ENCODE results near the gene SHMT1. TPM values are rescaled to one million over a fixed set of nuclear protein-coding genes. Genes with fewer than 3 reads are reported as not detected.
A peak's percentile ranks its signal among the peaks of the same experiment; 100 is the strongest.
"Not testable (repeated sequence)": the region's sequence is repeated elsewhere in the genome, so short reads cannot be mapped to it uniquely, and the experiment has no call there.

Gene SHMT1
- total RNA-seq, 1 donor from 2014 or later, result 13.0 TPM

DNA sequence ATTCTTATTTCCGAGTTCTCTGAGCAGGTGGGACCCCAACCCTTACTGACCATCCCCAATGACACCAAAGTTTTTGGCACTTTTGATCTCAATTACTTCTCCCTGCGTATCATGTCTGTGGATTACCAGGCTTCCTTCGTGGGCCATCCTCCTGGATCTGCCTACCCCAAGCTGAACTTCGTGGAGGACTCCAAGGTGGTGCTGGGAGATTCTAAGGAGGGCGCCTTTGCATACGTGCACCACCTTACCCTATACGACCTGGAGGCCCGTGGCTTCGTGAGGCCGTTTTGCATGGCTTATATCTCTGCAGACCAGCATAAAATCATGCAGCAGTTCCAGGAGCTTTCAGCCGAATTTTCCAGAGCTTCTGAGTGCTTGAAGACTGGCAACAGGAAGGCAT, 47.4 kb downstream of the SHMT1 start:
- Histone ChIP-seq H3K36me3 (ENCODE audit: control insufficient read depth, insufficient read depth, low read length) (peaks cover 5% of the 10 kb centered on the region), H3K27me3 (ENCODE audit: control insufficient read depth, insufficient read depth, low read length) (no peaks in the 10 kb centered on the region), H3K4me3 (ENCODE audit: low read depth, low read length) (peak overlapping the region; percentile 78)
- DNase-seq (ENCODE audit: low read depth), result no peak
- TF ChIP-seq, protein P1, sequence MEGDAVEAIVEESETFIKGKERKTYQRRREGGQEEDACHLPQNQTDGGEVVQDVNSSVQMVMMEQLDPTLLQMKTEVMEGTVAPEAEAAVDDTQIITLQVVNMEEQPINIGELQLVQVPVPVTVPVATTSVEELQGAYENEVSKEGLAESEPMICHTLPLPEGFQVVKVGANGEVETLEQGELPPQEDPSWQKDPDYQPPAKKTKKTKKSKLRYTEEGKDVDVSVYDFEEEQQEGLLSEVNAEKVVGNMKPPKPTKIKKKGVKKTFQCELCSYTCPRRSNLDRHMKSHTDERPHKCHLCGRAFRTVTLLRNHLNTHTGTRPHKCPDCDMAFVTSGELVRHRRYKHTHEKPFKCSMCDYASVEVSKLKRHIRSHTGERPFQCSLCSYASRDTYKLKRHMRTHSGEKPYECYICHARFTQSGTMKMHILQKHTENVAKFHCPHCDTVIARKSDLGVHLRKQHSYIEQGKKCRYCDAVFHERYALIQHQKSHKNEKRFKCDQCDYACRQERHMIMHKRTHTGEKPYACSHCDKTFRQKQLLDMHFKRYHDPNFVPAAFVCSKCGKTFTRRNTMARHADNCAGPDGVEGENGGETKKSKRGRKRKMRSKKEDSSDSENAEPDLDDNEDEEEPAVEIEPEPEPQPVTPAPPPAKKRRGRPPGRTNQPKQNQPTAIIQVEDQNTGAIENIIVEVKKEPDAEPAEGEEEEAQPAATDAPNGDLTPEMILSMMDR (IDR thresholded peaks at IDR 0.05; ENCODE audit: insufficient read depth, low read length, poor library complexity, severe bottlenecking), result no peak

- Histone ChIP-seq H3K36me3 (ENCODE audit: control insufficient read depth, insufficient read depth, low read length) (peaks cover 5% of the 10 kb centered on the region), H3K27me3 (ENCODE audit: control insufficient read depth, insufficient read depth, low read length) (no peaks in the 10 kb centered on the region), H3K4me3 (ENCODE audit: low read depth, low read length) (peak overlapping the region; percentile 78)
- DNase-seq (ENCODE audit: low read depth), result no peak
- TF ChIP-seq, protein P1 (IDR thresholded peaks at IDR 0.05; ENCODE audit: insufficient read depth, low read length, poor library complexity, severe bottlenecking), result no peak
Observed at GRCh38 chr17:18315562-18315922, 47.8 kb downstream of the SHMT1 start.

- H3K4me3 ChIP-seq (ENCODE audit: low read depth, low read length), result peak within 1 kb of the TSS; percentile 78
- DNase-seq (ENCODE audit: low read depth), result peak; percentile 96
- peaks cover 4% of the 10 kb centered on the region for H3K36me3 ChIP-seq (ENCODE audit: control insufficient read depth, insufficient read depth, low read length)
- H3K27me3 ChIP-seq (ENCODE audit: control insufficient read depth, insufficient read depth, low read length), result no peaks in the 10 kb centered on the region
- TF ChIP-seq, protein P1 (IDR thresholded peaks at IDR 0.05; ENCODE audit: insufficient read depth, low read length, poor library complexity, severe bottlenecking), result no peak
Observed at GRCh38 chr17:18314731-18315561, 48.4 kb downstream of the SHMT1 start, which contains the start of the genes SMCR8 and TOP3A. SMCR8 (plus strand) TSS chr17:18315293; CDS start chr17:18315790, 497 bp downstream. TOP3A (minus strand) TSS chr17:18314994; CDS start chr17:18314778, 216 bp downstream.

GRCh38 chr17:18314059-18314730, 49.2 kb downstream of the SHMT1 start:
- DNase-seq (ENCODE audit: low read depth), result no peak
- peaks cover 3% of the 10 kb centered on the region for H3K36me3 ChIP-seq (ENCODE audit: control insufficient read depth, insufficient read depth, low read length)
- peak overlapping the region; percentile 78 for H3K4me3 ChIP-seq (ENCODE audit: low read depth, low read length)
- no peaks in the 10 kb centered on the region for H3K27me3 ChIP-seq (ENCODE audit: control insufficient read depth, insufficient read depth, low read length)
- TF ChIP-seq, protein P1 (IDR thresholded peaks at IDR 0.05; ENCODE audit: insufficient read depth, low read length, poor library complexity, severe bottlenecking), result no peak

- H3K27me3 ChIP-seq (ENCODE audit: control insufficient read depth, insufficient read depth, low read length), result no peaks in the 10 kb centered on the region
- H3K36me3 ChIP-seq (ENCODE audit: control insufficient read depth, insufficient read depth, low read length), result no peaks in the 10 kb centered on the region
- no peak overlapping the region for H3K4me3 ChIP-seq (ENCODE audit: low read depth, low read length)
- DNase-seq (ENCODE audit: low read depth), result no peak
- TF ChIP-seq, protein P1 (IDR thresholded peaks at IDR 0.05; ENCODE audit: insufficient read depth, low read length, poor library complexity, severe bottlenecking), result no peak
Observed at GRCh38 chr17:18309202-18309601, 54.1 kb downstream of the SHMT1 start.

DNA sequence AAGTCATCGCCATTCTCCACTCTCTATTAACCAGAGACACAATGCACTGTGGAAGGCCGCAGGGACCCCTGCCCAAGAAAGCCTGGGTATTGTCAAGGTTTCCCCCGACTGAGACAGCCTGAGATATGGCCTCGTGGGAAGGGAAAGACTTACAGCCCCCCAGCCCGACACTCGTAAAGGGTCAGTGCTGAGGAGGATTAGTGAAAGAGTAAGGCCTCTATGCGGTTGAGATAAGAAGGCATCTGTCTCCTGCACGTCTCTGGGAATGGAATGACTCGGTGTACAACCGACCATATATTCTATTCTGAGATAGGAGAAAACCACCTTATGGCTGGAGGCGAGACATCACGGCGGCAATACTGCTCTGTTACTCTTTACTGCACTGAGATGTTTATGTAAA, 60.1 kb downstream of the SHMT1 start:
- not testable (repeated sequence) for DNase-seq (ENCODE audit: low read depth); H3K36me3 ChIP-seq (ENCODE audit: control insufficient read depth, insufficient read depth, low read length); H3K4me3 ChIP-seq (ENCODE audit: low read depth, low read length)

More for the DNA sequence above, 60.1 kb downstream of the SHMT1 start:
- not testable (repeated sequence) for H3K27me3 ChIP-seq (ENCODE audit: control insufficient read depth, insufficient read depth, low read length)
